Tibial nerve (tissue), 4 donors: ENCODE measurements around the gene DRD5.
"Not testable (repeated sequence)": the region's sequence is repeated elsewhere in the genome, so short reads cannot be mapped to it uniquely, and the experiment has no call there.

Source experiments
- CTCF ChIP-seq, 5 experiments: fragments of 200-600 bp in 3 of 5; fragments of 450-650 bp in 2 of 5; sonication (generic) in 3 of 5; IDR thresholded peaks; one replicate each; pipeline ENCODE4 v1.5.1; 2016 to 2019; ENCODE audit warnings: antibody characterized with exemption in 5 of 5, mild to moderate bottlenecking in 3 of 5, moderate library complexity in 2 of 5
- EP300 ChIP-seq, 2 donors: sonication (generic); formaldehyde crosslinking; IDR thresholded peaks; one replicate each; pipeline ENCODE4 v1.6.1; 2017; ENCODE audit warnings: antibody characterized with exemption in 2 of 2, mild to moderate bottlenecking in 1 of 2

- TF ChIP-seq CTCF, EP300 (IDR thresholded peaks at IDR 0.05): not testable (repeated sequence)
Measured at GRCh38 chr4:9743789-9744188, 37.6 kb upstream of the DRD5 start.
